HG03378 (cell line): Measurements from ENCODE around the gene EXOC4.

Experiments used
- ATAC-seq: cut with Tn5 transposase; IDR thresholded peaks from one replicate; pipeline ENCODE4 v1.9.1; 2021; ENCODE audit warnings: mild to moderate bottlenecking, moderate library complexity; ENCODE audit not compliant: unreplicated experiment

EXOC4 gene

GRCh38 chr7:133853706-133854276 lies 600.9 kb downstream of the EXOC4 start:
- peak; percentile 71 for ATAC-seq

GRCh38 chr7:133854739-133855138 lies 601.9 kb downstream of the EXOC4 start:
- ATAC-seq = no peak

- ATAC-seq = no peak
These were observed 604.7 kb downstream of the EXOC4 start for GRCh38 chr7:133857376-133858119.

DNA sequence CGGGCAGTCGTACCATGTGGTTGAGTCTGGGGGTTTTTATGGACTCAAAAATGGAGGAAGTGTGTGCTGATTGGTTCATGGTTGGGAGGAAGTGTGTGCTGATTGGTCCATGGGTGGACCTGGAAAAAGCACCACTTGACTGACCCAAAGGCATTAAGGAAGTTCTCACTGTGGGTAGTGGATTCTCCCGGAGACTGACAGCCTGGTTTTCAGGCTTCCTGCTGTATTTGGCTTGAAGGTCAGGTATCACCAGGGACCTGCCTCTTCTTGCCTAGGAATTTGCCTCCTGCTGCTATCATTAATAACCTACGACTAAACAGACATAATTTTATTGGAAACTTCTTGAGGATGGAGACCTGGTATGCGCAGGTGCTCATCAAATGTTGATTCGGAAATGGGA lies 605.4 kb downstream of the EXOC4 start:
- ATAC-seq = no peak

DNA sequence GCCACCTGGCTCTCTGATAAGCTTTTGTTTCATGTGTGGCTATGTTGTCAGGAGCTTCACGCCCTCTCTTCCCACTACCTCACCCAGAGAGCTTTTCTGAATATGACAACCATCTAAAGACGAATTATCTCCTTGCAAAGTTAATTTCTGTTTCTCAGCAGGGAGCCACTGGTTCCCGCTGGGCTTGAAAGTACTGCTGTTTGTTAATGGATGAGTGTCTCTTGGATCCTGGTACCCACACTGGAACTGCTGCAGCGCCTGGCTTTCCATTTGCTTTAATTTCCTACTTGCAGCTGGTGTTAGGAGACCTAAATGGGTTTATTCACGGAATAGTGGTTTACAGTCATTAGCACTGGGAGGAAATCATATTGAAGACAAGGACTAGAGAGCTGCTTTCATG lies 606.4 kb downstream of the EXOC4 start:
- no peak for ATAC-seq

GRCh38 chr7:133859871-133860450 lies 607.1 kb downstream of the EXOC4 start:
- no peak for ATAC-seq

DNA sequence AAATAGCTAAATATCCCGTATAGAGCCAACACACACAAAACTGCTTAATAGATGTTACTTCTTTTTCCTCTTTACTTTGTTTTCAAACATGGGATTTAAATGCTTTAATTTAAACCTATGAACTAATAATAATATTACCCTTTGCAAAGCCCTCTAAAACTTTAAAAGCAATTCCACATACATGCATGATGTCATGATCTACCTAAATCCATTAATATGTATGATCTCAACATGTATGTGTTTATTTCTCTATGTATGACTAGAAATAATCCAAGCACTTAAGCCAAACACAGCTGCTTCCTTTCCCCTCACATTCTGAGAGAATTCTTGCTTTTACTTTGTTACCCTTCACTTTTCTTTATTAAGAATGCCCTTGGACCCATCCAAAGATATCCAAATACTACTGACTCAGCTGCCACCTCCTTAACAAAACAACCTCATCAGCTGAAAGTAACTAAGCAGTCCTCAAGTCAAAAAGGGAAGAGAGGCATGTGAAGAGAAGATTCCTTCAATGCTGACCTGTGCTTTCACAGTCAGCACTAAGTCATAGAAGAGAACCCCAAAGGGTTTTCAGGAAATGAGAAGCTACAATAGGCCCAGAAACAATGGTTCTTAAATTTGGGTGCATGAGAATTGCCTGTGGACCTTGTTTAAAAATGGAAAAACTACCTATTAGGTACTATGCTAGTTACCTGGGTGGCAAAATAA lies 607.9 kb downstream of the EXOC4 start:
- ATAC-seq = no peak

- no peak for ATAC-seq
These were observed 609.0 kb downstream of the EXOC4 start for GRCh38 chr7:133861876-133862275.

GRCh38 chr7:133863362-133864061 lies 610.6 kb downstream of the EXOC4 start:
- ATAC-seq = no peak

DNA sequence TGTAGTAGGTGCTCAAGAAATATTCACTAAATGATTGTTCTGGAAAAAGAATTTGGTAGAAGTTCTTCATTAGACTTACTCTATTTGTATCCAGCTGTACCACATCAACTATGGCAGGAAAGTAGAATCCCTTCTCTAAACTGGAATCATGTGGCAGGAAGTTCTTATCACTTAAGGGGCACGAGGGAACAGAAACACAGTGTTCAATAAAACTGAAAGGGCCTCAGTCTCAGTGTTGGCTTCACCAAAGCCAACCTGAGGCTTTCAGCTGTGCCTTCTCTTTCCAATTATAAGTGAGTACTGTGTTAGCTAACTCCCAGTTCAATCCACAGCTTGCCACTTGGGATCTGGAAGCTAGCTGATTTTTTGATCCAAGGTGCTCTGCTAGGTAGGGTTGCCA lies 616.7 kb downstream of the EXOC4 start:
- ATAC-seq = no peak

DNA sequence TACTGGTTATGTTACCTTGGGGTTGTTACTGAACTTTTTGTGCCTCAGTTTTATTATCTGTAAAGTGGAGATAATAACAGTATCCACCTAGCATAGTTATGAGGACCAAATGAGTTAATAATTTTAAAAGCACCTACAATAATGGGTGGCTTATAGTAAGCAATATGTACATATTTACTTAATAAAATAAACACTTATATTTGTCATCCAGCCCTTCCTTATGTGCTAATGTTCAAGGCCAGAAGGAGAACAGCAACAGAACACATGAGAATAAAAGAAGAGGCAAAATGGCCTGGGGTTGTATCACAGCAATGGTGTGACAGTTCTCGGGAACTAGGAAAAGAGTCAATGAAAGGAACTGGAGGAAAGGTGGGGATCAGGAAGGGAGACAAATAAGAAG lies 618.9 kb downstream of the EXOC4 start:
- ATAC-seq = no peak

DNA sequence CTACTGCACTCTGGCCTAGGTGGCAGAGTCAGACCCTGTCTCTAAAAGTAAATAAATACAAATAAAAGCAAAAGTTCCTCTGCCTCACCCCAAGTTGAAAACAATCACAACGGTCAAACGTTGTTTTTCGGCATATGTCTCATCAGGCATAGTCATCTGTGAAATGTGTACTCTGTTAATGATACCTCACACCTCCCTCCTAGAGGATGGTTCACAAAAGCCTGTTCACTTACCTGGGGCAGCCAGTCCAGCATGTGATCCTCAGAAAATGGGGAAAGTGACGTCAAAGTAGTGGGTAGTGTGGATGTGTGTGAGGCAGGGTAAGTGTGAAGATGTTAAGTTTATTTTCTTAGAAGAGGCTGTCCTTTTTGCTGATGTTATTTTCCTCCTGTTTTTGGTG lies 620.3 kb downstream of the EXOC4 start:
- ATAC-seq = no peak

- ATAC-seq = no peak
These were observed 620.8 kb downstream of the EXOC4 start for GRCh38 chr7:133873631-133874030.

GRCh38 chr7:133883591-133883990 lies 630.7 kb downstream of the EXOC4 start:
- ATAC-seq = no peak

DNA sequence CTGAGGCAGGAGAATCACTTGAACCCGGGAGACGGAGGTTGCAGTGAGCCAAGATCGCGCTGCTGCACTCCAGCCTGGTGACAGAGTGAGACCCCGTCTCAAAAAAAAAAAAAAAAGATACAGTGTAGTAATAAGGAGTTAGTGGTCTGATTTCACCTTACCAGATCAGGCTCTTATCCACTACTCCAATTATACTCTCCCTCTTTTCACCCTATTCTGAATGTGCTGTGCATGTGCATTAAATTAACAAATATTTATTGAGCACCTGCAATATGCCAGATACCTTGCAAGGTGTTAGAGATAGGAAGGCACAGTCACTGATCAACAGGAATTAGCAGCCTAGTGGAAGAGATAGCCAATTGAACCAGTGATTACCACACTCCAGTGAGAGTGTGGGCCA lies 632.3 kb downstream of the EXOC4 start:
- no peak for ATAC-seq

DNA sequence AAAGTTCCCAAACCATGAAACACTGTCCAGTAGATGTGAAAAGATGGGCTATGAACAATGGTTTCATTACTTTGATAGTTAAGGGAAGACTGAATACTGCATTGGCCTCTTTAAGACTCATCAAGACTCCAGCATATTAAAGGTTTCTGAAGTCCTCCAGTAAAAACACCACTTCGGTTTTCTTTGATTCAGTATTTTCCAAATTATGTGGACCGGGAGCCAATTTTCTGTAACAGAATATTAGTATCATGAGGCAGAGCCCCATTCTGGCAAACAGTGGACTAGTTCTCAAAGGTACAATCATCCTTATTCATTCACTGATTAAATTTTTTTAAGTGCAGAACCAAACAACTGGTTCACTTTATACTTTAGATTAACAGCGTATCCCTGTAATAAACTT lies 633.2 kb downstream of the EXOC4 start:
- no peak for ATAC-seq

GRCh38 chr7:133886797-133887196 lies 633.9 kb downstream of the EXOC4 start:
- ATAC-seq = no peak

GRCh38 chr7:133887459-133887858 lies 634.6 kb downstream of the EXOC4 start:
- no peak for ATAC-seq

DNA sequence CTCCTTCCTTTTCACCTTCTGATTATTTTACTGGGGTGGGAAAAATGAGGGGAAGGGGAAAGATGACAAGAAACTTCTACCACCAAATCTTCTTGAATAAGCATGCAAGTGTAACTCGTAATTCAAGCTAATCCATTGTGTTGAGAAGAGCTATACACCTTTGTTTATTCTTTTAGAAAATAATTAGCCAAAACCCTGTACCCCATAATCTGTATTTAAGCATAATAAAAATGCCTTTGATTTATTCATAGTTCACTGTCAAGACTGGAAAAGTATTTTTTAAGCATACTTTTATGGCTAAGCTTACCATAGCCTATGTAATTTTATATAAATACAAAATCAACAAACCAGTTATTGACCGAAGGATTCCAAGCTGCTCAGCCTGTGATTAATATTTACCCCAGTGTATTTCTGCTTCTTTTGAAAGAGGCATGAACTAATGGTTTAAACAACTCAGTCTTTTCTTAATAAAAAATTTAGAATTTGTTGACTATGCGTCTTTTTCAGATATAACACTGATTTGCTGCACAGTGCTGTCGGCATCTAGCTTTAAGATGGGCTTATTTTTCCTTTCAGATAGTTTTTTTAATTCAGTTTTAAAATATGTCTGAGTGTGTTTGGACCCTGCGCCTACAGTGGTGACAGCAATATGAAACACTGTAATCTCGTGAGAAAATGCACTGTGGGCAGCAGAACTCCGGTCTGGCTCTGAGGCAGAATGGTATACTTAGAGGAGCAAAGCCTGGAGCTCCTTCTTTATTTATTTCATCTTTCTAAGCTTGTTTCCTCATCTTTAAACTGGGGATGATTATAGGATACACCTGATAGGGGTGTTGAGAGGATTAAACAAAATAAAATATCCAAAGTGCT lies 635.4 kb downstream of the EXOC4 start:
- no peak for ATAC-seq

GRCh38 chr7:133904776-133905175 lies 651.9 kb downstream of the EXOC4 start:
- ATAC-seq = no peak
